Measurements from ENCODE around the gene ICAM2. TPM values are rescaled to one million over a fixed set of nuclear protein-coding genes. Genes with fewer than 3 reads are reported as not detected.

Gene ICAM2
- total and polyA plus RNA-seq, 4 donors: 58.7 to 77.7 (median 62.2) TPM

GRCh38 chr17:63960430-63960829 is 60.0 kb downstream of the ICAM2 start:
- H3K4me3 ChIP-seq: no peak overlapping the region
- no peaks in the 10 kb centered on the region for H3K36me3 ChIP-seq (ENCODE audit: control insufficient read depth in 4 of 4, insufficient read depth in 4 of 4, low read length in 4 of 4)
- no peak for DNase-seq
- no peaks in the 10 kb centered on the region for H3K9me3 ChIP-seq (ENCODE audit: control insufficient read depth in 4 of 4, insufficient read depth in 3 of 4, low read length in 3 of 4)
- H3K27me3 ChIP-seq (ENCODE audit: control insufficient read depth in 3 of 3, insufficient read depth in 3 of 3, low read length in 2 of 3): no peaks in the 10 kb centered on the region
- no peak overlapping the region for H3K27ac ChIP-seq (ENCODE audit: low read depth in 1 of 2, low read length in 1 of 2)
- 82 to 87% methylated on average over 7 of the region's 7 CpGs for WGBS, 2 donors
- no peak for TF ChIP-seq CTCF (IDR thresholded peaks at IDR 0.05; ENCODE audit: control extremely low read depth, extremely low read depth)
- no peak for ATAC-seq (ENCODE audit: insufficient read depth, low FRiP score)
- no peak overlapping the region for H3K9ac ChIP-seq (ENCODE audit: insufficient read depth in 1 of 2, low read length in 2 of 2)
- peaks cover 0 to 4% (median 0%) of the 10 kb centered on the region in 5 donors for H3K4me1 ChIP-seq (ENCODE audit: control insufficient read depth in 5 of 5, insufficient read depth in 5 of 5, low read length in 5 of 5)

DNA sequence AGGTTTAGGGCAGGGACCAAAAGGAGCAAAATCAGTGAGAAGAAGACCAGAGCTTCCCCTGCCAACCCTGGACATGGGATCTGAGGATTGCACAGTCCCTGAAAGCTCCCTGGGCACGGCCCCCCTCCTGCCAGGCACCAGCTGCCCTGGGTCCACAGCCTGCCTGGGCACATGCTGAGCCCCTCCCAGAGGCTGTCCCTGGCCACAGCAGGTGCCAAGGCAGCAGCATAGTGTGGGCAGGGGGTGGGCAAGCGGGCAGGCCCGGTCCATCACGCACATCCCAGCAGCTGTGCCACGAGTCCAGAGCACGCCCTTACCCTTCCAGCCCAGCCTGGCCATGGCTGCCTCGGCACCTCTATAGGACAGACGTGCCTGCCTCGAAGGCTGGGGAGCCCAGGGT is 60.4 kb downstream of the ICAM2 start:
- Histone ChIP-seq H3K27ac (ENCODE audit: low read depth in 1 of 2, low read length in 1 of 2) (no peak overlapping the region), H3K4me1 (ENCODE audit: control insufficient read depth in 5 of 5, insufficient read depth in 5 of 5, low read length in 5 of 5) (peaks cover 0 to 4% (median 0%) of the 10 kb centered on the region in 5 donors), H3K9me3 (ENCODE audit: control insufficient read depth in 4 of 4, insufficient read depth in 3 of 4, low read length in 3 of 4) (no peaks in the 10 kb centered on the region), H3K27me3 (ENCODE audit: control insufficient read depth in 3 of 3, insufficient read depth in 3 of 3, low read length in 2 of 3) (no peaks in the 10 kb centered on the region), H3K4me3 (no peak overlapping the region), H3K9ac (ENCODE audit: insufficient read depth in 1 of 2, low read length in 2 of 2) (no peak overlapping the region), H3K36me3 (ENCODE audit: control insufficient read depth in 4 of 4, insufficient read depth in 4 of 4, low read length in 4 of 4) (no peaks in the 10 kb centered on the region)
- no peak for TF ChIP-seq CTCF (IDR thresholded peaks at IDR 0.05; ENCODE audit: control extremely low read depth, extremely low read depth)
- ATAC-seq (ENCODE audit: insufficient read depth, low FRiP score) (no peak), DNase-seq (no peak)
- WGBS, 2 donors: 91 to 94% methylated on average over 9 of the region's 9 CpGs

- H3K4me1 ChIP-seq (ENCODE audit: control insufficient read depth in 5 of 5, insufficient read depth in 5 of 5, low read length in 5 of 5): peaks cover 0 to 6% (median 0%) of the 10 kb centered on the region in 5 donors
These were observed 64.0 kb downstream of the ICAM2 start for GRCh38 chr17:63956296-63956920.

More at GRCh38 chr17:63956296-63956920, 64.0 kb downstream of the ICAM2 start:
- H3K36me3 ChIP-seq (ENCODE audit: control insufficient read depth in 4 of 4, insufficient read depth in 4 of 4, low read length in 4 of 4): no peaks in the 10 kb centered on the region
- H3K27me3 ChIP-seq (ENCODE audit: control insufficient read depth in 3 of 3, insufficient read depth in 3 of 3, low read length in 2 of 3): no peaks in the 10 kb centered on the region
- WGBS, 2 donors: 97 to 99% methylated on average over 5 of the region's 5 CpGs
- no peak for ATAC-seq (ENCODE audit: insufficient read depth, low FRiP score)
- DNase-seq: no peak
- no peak overlapping the region for H3K4me3 ChIP-seq
- no peaks in the 10 kb centered on the region for H3K9me3 ChIP-seq (ENCODE audit: control insufficient read depth in 4 of 4, insufficient read depth in 3 of 4, low read length in 3 of 4)
- H3K9ac ChIP-seq (ENCODE audit: insufficient read depth in 1 of 2, low read length in 2 of 2): no peak overlapping the region
- no peak overlapping the region for H3K27ac ChIP-seq (ENCODE audit: low read depth in 1 of 2, low read length in 1 of 2)
- TF ChIP-seq CTCF (IDR thresholded peaks at IDR 0.05; ENCODE audit: control extremely low read depth, extremely low read depth): no peak

Data from lung (tissue), 12 donors.